ENCODE results near the gene PLCB1.

Gene PLCB1

GRCh38 chr20:8524101-8525016, 392.3 kb downstream of the PLCB1 start:
- no peak for DNase-seq

- no peak for DNase-seq
Measured at GRCh38 chr20:8525017-8525343, 392.9 kb downstream of the PLCB1 start.

GRCh38 chr20:8526610-8527009, 394.5 kb downstream of the PLCB1 start:
- DNase-seq: peak in 2 of 3 experiments; percentile 4 to 53

- no peak for DNase-seq
Measured at GRCh38 chr20:8527998-8528723, 396.1 kb downstream of the PLCB1 start.

GRCh38 chr20:8530022-8530421, 398.0 kb downstream of the PLCB1 start:
- DNase-seq: no peak

GRCh38 chr20:8532169-8532568, 400.1 kb downstream of the PLCB1 start:
- DNase-seq: peak in 2 of 3 experiments; percentile 48 to 75

- peak in 1 of 3 experiments; percentile 19 for DNase-seq
Measured at GRCh38 chr20:8534368-8535160, 402.5 kb downstream of the PLCB1 start.

- DNase-seq: peak in 2 of 3 experiments; percentile 4 to 54
Measured at GRCh38 chr20:8535403-8536261, 403.6 kb downstream of the PLCB1 start.

GRCh38 chr20:8536262-8536618, 404.2 kb downstream of the PLCB1 start:
- no peak for DNase-seq

GRCh38 chr20:8540466-8540865, 408.4 kb downstream of the PLCB1 start:
- DNase-seq: no peak

- DNase-seq: peak in 2 of 3 experiments; percentile 39 to 74
Measured at GRCh38 chr20:8542110-8542486, 410.0 kb downstream of the PLCB1 start.

- DNase-seq: no peak
Measured at GRCh38 chr20:8545212-8545611, 413.1 kb downstream of the PLCB1 start.

- no peak for DNase-seq
Measured at GRCh38 chr20:8547035-8547650, 415.1 kb downstream of the PLCB1 start.

GRCh38 chr20:8547968-8548588, 416.0 kb downstream of the PLCB1 start:
- DNase-seq: no peak

GRCh38 chr20:8549192-8549591, 417.1 kb downstream of the PLCB1 start:
- DNase-seq: no peak

GRCh38 chr20:8557711-8558110, 425.6 kb downstream of the PLCB1 start:
- no peak for DNase-seq

- DNase-seq: no peak
Measured at GRCh38 chr20:8562356-8562755, 430.3 kb downstream of the PLCB1 start.

GRCh38 chr20:8568075-8568474, 436.0 kb downstream of the PLCB1 start:
- no peak for DNase-seq

GRCh38 chr20:8569766-8570165, 437.7 kb downstream of the PLCB1 start:
- DNase-seq: no peak

GRCh38 chr20:8571611-8572010, 439.5 kb downstream of the PLCB1 start:
- no peak for DNase-seq

GRCh38 chr20:8573686-8574085, 441.6 kb downstream of the PLCB1 start:
- DNase-seq: no peak

Measured in NCI-H1417 (cell line).